HG03159 (cell line): ENCODE measurements around the gene TMEM132A.
A peak's percentile ranks its signal among the peaks of the same experiment; 100 is the strongest.

Experiments
- ATAC-seq: cut with Tn5 transposase; IDR thresholded peaks from one replicate; pipeline ENCODE4 v1.9.1; 2021; ENCODE audit warnings: mild to moderate bottlenecking, moderate library complexity; ENCODE audit not compliant: unreplicated experiment

TMEM132A gene

GRCh38 chr11:60936467-60937143 is 12.3 kb downstream of the TMEM132A start:
- ATAC-seq = no peak

DNA sequence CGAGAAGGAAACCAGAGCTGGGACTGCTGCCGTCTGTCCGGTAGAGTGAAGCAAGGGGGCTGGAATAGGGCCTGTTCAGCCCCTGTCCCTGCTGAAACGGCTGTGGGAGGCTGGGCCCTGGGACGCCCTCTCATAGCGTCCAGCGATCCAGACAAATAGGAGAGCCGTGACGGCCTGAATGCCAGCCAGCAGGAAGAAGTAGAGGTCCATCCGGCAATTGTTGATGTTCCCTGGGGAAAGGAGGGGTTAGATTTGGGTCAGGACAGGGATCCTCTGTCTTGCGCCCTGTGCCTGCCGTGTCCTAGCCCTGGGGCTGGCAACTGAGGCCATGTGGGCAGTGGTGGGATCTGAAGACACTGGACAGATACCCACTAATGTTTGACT is 12.9 kb downstream of the TMEM132A start:
- no peak for ATAC-seq

DNA sequence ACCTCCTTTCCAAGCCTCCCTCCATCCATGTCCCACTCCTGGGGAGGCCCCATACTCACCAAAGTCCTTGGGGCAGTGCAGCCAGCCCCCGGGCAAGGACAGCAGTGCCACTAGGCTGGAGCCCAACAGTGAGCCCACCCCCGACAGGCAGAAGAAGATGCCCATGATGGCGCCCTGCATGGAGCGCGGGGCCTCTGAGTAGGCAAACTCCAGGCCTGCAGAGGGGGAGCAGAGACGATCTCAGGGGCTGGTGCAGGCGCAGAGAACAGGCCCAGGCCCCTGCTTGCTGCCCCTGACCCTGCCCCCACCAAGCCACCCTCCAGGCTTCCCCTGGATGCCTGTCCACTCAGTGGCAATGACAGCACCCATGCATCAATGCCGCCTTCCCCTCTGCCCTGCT is 13.6 kb downstream of the TMEM132A start:
- ATAC-seq = no peak

DNA sequence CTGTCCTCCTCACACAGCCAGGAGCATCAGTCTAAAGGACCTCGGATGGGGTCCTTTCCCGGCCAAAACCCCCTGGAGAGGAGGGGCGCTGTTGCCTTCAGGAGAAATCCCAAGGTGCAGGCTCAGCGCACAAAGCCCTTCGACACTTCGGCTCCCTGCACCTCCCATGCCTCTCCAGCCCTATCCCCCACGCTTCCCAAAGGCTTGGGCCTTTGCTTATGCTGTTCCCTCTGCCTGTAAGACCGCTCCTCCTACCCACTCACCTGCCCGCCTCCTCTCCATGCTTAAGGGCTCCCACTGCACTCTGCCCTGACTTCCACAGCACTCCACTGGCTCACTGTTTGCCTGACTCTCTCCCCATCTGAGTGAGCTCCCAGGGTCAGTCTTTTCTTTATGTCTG is 14.2 kb downstream of the TMEM132A start:
- no peak for ATAC-seq

- no peak for ATAC-seq
Observed at GRCh38 chr11:60939301-60939700, 15.0 kb downstream of the TMEM132A start.

DNA sequence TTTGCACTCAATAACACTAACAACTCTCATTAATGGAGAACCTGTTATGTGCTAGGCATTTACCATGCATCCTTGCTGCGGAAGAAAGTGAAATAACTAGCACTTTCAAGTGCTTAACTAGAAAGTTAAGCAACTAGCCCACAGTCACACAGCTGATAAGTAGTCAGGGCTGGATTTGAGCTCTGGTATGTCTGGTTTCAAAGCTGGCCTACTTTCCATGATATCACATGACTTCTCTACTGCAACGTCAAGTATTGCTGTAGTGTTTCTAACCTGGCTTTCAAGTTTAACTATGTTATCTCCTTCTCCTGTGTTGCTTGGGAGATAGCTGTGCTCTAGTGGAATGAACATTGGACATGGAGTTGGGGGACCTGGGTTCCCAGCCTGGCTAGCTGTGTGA is 15.6 kb downstream of the TMEM132A start:
- ATAC-seq = no peak

GRCh38 chr11:60941371-60942119 is 17.3 kb downstream of the TMEM132A start:
- no peak for ATAC-seq

- ATAC-seq = no peak
Observed at GRCh38 chr11:60942219-60942618, 18.0 kb downstream of the TMEM132A start.

DNA sequence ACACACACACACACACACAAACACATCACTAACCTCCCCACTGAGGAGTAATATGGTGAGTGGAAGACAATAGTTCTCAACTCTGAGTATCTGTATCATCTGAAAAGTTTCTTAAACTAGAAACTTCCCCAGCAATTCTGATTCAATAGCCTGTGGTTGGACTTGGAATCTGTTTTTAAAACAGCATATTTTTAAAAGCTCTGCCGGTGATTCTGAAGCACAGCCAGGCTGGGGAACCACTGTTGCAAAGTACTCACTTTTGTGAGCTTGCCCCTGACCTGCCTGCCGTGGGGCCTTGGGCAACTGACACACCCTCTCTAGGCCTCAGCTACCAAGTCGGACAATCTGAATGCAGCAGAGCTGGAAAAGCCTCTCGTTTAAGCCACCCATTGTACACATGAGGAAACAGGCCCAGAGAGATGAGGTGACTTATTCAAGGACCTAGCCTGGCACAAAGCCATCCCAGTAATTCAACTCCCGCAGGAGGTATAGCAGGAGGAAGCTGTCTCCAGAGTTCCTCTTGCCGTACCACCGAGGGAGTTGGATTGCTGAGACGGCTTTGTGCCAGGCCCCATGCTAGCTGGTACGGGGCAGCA is 18.8 kb downstream of the TMEM132A start:
- no peak for ATAC-seq

DNA sequence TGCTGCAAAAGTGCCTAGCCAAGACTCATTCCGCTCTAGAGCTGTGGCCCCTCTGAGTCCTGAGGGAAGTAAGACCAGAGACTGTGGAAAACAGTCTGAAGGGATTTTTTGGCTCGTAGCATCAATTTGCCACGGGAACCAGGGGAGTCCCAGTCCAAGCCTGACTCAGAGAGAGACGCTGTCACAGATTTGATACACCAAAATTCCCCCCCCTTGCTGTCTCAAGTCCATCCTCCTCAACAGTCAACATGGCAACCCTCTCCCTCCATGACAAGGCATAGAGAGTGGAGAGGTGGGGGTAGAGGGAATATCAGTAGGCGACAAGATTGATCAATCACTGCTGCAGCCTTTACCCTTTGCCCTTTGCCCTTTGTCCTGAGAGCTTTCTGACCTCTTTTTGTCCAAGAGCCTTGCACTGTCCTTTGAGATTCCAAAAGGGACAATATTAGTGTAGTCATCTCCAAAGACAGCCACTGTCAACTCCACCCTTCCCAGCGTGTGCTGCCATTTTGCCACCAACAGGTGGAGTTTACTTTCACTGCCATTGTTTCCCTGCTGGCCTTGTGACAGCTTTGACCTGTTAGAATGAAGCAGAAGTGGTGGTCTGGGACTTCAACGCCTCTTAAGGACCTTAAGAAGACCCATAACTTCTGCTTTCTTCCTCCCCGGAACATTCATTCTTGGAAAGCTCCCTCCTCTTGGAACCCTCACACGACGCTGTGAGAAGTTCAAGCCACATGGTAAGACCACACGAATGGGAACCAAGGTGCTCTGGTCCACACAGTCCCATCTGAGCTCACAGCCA is 20.4 kb downstream of the TMEM132A start:
- no peak for ATAC-seq

- ATAC-seq = no peak
Observed at GRCh38 chr11:60945295-60945667, 21.0 kb downstream of the TMEM132A start.

- ATAC-seq = no peak
Observed at GRCh38 chr11:60946601-60947264, 22.5 kb downstream of the TMEM132A start.

GRCh38 chr11:60947700-60948099 is 23.4 kb downstream of the TMEM132A start:
- no peak for ATAC-seq

- no peak for ATAC-seq
Observed at GRCh38 chr11:60948250-60948649, 24.0 kb downstream of the TMEM132A start.

DNA sequence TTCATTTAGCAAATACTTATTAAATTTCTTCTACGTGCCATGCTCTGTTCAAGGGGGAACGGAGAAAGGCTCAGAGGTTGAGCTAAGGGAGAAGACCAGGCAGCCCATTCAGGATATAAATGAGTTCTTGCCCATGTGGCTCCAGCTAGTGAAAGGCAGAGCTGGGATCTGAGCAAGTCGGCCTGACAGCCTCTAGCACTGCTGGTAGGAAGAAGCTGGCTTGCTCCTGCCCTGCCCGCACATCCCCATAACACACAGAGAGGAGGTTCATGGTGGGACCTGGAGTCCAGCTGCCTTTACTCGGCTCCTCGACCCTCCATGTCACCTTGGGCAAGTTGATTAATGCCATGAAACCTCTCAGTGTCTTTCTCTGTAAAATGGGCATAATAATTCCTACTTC is 25.8 kb downstream of the TMEM132A start:
- no peak for ATAC-seq

- ATAC-seq = no peak
Observed at GRCh38 chr11:60950933-60951605, 26.8 kb downstream of the TMEM132A start.

GRCh38 chr11:60951606-60951903 is 27.3 kb downstream of the TMEM132A start:
- no peak for ATAC-seq

- ATAC-seq = peak; percentile 70
Observed at GRCh38 chr11:60951904-60952741, 27.9 kb downstream of the TMEM132A start, which contains the start of gene SLC15A3. SLC15A3 (minus strand) TSS chr11:60952176; CDS start chr11:60951551, 625 bp downstream.

DNA sequence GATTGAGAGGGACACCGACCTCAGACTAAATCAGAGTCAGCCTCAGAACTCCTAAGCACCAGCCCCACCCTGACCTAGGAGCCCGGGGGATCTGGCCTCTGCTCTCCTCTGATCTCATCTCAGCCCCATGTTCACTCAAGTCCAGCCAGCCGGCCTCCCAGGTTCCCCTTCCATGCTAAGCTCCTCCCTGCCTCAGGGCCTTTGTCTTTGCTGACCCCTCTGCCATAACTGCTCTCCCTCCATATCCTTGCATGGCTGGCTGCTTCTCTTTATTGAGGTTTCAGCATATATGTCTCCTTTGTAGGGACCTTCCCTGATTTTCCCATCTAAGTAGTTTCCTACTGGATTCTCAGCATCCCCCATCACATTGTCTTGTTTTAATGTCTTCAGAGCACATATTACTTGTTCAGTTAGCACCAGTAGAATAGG is 28.5 kb downstream of the TMEM132A start:
- no peak for ATAC-seq
